Stimulated activated CD8-positive, alpha-beta memory T cell treated with anti-CD3 and anti-CD28 coated beads, Interleukin-2, amount 100 ng/mL, for 1 hour (primary cell): ENCODE data around the gene DPP6.
"Not testable (repeated sequence)": the region's sequence is repeated elsewhere in the genome, so short reads cannot be mapped to it uniquely, and the experiment has no call there.

Experiments
- DNase-seq, 2 donors: peaks; one replicate each; pipeline ENCODE4 v3.0.0-alpha.2; 2020; ENCODE audit warnings: low read depth in 2 of 2

DPP6 gene

DNA sequence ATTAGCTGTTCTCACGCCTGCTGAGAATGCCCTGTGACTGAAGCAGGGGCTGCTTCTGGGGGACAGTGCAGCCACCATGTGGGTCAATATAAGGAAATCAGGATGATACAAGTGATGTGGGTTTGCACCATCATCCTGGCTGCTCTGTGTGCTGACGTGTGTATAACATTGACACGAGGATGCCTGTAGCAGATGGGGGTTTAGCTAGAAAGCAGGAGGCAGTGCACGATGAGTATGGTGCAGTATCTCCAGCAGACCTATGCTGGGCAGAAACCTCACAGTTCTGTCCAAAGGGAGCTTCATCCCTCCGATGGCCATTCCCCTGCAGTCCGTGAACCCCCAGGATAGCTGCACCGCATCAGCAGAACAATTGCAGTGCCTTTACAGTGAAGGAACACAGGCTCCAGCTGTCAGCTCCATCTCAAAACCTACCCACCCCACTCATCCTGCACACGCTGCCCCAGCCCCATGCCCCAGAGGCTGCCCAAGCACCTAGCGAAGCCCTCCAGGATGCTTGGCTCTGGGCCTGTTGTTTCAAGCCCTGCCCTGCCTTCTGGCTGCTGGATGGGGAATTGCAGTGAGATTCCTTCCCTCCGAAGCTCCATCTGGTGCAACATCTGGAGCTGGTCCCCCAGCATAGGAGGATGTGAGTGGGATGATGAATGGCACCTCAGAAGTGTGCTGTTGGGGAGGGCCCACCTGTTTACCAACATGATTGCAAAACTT lies 96.8 kb downstream of the DPP6 start:
- not testable (repeated sequence) for DNase-seq

DNA sequence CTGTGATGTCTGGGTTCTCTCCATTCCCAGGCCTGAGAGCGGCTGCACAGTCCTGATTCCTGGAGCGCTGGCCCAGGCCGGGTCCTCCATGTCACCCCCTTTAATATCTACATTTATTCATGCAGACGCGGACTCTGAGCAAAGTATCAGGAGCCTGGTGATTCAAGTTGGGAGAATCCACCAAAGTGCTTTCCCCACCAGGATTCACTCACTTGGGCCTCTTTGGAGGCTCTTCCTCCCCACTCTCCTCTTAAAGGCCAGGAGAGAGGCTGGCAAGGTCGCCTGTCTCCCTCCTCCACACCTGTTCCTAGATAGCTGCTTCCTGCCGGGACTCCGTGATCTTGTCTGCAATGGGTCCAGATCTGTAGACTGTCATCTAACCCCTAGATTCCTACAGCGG lies 98.5 kb downstream of the DPP6 start:
- DNase-seq: not testable (repeated sequence)

DNA sequence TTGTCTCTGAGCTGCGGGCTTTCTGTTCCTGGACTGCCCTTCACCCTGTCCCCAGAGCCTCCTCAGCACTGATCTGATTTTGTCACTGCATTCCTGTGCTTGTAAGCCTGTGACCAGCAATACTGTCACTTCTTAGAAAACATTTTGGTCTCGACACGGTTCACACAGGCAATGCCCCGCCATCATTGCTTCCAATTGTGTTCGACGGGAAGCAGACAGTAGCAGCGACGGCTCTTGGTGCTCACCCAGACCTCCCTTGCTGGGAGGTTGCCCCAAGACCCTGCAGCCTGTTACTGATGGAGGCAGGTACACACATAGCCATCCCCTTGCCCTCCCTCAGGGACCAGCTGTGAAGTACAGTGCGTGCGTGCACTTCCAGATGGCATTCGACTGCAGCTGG lies 99.1 kb downstream of the DPP6 start:
- DNase-seq: not testable (repeated sequence)

DNA sequence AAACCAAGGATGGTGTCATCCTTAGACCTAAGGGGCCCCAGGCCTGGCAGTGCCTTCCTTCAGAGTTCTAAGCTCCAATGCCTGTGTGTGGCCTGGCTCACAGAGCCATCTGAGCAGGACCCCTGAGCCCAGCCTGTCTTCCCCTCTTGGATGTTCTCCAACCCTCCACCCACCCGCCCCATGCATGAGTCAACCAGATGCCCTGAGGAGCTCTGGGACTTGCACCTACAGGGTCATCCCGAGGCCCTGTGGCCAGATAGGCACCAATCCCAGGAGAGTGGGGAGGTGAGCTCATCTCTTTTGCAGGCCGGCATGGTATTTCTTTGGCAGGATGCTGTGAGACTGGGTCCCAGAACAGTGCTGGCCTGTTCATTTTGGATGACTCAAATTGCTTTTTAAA lies 103.7 kb downstream of the DPP6 start:
- not testable (repeated sequence) for DNase-seq

DNA sequence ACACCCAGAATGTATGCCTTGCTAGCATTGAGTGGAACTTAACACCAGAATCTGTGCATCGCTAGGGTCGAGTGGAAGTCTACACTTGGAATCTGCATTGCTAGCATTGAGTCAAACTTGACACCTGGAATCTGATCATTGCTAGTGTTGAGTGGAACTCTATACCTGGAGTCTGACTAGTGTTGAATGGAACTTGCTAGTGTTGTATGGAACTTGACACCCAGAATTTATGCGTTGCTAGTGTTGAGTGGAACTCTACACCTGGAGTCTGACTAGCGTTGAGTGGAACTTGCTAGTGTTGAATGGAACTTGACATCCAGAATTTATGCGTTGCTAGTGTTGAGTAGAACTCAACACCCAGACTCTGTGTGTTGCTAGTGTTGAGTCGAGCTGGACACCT lies 110.7 kb downstream of the DPP6 start:
- DNase-seq: not testable (repeated sequence)

DNA sequence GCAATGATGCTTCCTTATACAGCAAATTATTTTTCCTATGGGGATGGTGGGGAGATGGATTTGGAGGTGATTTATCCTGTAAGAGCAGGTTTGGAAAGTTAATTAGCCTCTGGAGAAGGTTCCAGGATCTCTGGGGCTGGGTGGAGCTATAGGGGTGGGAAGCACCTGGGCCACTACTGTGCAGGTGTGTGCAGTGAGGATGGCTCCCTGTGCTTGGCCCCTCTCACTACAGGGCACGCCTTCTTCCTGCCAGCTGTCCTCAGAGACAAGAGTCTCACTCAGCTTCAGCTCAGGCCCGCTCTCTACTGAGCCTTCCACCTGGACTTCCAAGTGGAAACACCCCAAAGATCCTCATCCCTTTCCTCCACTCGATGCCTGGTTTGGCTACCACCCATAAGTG lies 111.4 kb downstream of the DPP6 start:
- DNase-seq: not testable (repeated sequence)

DNA sequence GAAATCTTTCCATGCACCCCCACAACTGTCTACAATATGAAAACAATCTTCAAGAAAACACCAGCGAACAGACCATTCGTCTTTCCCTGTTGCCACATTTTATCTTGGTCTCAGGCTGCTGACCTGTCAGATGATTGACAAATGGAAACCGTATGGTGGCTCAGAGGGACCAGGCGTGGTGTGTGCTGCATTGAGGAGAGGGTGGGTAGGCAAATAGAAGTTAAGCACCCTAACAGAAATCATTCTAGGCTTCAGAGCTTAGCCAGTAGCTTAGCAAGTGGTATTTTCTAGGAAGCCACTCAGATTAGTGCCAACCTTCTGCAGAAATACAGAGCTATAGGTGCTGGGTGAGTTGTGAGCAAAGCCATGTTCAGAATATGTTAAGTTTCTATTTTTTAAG lies 114.9 kb downstream of the DPP6 start:
- no peak for DNase-seq

DNA sequence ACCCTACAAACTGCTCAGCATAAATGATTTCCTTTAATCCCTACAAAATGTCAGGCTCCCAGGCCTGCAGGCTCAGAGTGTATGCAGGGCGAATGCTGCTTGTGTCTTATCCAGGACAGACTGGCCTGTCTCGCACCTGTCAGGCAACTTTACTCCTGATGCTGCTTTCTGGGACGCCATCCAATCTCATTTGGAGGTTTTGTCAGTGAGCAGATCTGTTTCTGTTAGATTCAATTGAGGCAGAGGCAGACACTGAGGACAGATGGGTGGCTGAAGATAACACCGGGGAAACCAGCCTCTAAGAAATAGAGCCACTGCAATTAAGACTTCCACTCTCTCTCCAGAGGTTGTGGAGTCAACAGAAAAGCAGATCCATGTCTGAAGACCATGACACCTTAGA lies 115.6 kb downstream of the DPP6 start:
- DNase-seq: no peak

DNA sequence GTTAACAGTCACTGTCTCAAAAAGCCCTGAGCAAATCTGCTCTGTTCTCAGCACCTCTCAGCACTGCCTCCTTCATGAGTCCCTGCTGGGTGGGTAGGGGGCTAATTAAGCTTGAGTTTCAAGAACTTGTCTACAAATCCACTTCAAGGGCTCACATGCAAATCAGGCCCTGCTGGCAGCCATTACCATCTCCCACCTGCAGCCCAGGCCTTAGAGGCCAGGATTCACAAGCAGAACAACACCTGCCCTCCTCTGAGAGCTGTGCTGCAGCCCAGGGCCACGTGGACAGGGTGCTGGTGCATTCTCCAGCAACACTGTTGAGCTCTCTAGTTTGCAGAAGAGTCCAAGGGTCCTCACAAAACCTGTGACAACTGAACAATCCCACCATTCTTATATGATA lies 119.2 kb downstream of the DPP6 start:
- DNase-seq: no peak

DNA sequence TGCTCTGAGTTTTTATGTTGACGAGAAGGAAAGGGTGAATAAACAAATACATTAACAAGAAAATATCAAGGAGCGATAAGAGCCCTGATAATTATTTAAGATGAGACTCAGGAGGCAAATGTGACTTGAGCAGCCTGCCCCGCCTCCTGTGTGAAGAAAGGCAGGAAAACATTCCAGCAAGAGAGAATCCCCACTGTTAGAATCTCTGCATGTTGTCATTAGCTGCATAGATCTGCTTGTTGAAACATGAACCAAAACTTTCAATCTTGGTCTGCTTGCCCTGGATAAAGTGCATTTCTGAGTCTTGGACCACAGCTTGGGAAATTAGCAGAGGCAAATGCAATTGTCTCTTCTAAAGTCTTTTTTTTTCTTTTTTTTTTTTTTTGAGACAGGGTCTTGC lies 120.0 kb downstream of the DPP6 start:
- no peak for DNase-seq

DNA sequence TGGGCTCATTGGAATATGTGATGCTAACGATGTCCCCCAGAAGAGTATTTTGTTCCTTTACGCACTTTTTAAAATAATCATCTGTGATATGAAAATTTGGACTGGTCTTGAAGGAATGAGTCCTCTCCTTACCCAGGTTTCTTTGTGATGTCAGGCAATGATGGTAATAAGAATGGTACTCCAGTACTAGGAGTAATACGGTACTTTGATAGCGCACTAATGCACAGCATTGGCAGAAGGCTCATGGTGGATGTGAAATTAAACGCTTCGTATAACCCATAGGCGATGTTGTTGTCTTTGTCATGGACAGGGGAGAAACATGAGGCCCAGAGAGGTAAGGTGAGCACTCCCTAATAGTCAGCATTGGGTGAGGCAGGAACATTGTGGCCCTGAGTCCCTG lies 125.4 kb downstream of the DPP6 start:
- no peak for DNase-seq

DNA sequence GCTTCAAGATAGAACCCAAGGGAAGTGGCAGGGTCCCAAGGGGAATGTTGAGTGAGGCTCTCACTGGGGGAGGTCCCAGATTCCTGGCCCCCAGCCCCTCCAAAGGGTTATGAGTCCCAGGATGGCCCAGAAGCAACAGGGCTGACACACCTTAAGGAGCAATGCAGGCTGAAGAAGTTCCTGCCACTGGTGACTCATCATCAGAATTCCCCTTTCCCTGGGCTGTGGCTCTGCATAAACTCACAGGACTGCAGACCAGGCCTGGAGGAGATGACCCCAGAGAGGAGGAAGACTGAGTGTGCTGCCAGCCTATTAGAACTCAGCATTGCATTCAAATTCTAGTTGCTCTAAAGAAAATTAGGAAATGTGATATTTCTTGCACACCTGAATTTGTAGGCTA lies 126.7 kb downstream of the DPP6 start:
- DNase-seq: no peak

DNA sequence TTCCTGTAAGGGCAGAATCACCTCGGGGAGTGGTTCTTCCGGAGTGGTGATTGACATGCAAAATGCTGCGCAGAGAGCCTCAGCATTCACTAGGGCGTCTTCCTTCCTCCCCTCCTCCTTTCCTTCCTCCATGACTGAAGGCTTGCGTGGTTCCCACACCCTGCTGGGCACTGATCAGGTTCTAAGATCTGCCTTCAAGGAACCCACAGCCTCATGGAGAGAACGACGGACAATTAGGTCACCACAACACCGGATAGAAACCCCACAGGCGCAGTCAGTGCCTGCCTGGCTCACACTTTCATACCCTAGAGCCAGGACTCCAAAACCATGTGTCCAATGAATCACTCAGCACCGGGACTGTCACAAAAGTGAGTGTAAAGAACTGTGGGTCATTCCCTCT lies 131.3 kb downstream of the DPP6 start:
- DNase-seq: no peak

DNA sequence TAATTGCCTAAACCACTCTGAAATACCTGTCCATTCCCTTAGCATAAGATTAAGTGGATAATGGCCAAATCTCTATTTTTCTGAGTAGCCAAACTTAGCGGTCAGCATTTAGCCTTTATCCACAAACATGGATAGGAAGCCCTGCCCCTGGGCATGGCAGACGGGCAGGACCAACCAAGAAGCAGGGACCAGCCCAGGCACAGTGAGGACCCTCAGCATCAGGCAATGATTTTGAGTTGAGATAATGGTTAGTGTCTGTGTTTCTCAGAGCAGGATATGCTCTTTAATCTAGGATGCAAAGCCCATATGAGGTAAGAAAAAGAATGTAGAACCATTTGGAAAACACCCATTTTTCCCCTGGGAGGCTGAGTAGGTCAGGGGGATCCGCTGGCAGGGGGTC lies 131.7 kb downstream of the DPP6 start:
- no peak for DNase-seq

DNA sequence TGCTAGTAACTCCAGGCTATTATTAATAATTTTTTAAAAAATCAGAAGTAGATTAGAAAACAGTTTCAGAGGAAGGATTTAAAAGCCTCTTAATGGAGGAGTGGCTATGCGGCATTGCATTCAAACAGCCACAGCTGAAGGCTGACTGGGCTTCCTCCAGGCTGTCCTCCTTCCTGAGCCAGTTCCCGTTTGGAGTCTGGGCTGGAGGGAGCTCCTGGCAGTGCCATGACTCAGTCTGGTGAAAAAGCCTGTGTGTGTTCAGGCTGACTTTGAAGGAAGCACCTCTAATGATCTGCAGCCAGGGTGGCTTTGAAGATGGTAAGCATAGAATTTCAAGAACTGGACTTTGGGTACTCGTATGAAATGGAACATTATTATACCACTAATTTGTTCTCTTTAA lies 134.6 kb downstream of the DPP6 start:
- no peak for DNase-seq

DNA sequence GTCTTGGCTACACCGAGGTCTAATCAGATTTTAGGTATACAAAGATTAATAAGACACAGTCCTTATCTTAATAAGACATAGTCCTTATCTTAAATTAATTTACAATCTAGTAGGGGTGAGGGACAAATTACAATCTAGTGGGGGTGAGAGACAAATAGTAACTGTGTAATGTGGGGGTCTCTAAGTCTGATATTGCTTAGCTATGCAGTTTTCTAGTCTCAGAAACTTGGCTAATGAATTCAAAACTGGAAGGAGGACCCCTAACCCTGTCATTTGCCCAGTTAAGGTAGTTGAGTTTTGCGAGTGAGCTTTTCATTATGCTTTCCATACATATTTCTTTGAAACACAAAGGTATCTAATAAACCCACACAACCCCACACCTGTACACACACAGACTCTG lies 136.1 kb downstream of the DPP6 start:
- no peak for DNase-seq

DNA sequence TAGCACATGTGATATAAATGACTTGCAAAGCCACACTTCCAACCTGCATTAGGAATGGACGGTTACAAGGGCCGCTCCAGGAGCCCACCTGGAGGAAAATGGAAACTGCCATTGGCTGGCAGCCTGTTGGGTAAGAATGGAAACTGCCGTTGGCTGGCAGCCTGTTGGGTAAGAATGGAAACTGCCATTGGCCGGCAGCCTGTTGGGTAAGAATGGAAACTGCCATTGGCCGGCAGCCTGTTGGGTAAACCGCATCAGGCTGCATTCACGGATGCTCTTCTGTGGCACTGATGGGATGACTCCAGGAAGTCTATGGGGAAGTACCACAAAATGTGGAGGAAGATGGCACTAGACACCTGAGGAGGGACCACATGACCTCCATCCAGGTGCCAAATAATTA lies 143.1 kb downstream of the DPP6 start:
- DNase-seq: no peak

DNA sequence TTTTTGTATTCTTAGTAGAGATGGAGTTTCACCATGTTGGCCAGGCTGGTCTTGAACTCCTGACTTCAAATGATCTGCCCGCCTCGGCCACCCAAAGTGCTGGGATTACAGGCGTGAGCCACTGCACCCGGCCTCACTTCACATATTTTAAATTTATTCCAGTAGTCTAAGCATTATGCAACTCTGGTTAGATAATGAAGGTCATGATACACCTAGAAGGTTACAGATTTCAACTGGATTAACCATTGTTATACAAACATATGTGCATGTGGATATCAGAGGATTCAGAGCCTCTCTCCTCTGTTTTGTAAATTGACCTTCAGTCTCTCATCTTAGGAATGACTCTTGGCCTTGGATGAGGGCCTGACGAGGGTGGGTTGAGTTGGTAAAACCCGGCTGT lies 146.3 kb downstream of the DPP6 start:
- no peak for DNase-seq

DNA sequence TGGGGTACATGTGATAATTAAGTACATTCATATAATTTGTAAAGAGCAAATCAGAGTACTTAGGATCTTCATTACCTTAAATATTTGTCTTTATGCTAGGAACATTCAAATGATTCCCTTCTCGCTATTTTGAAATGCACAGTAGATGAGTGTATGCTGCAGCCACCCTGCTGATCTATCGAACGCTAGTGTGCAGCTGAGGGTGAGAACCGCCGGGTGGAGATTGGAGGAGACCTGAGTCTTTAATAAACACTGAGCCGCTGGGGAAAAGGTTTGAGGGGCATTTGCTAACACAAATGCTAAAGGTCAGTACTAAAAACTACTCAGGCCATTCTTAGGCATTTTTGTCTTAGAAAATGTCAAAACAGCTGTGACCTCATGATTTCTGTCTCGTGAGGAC lies 148.0 kb downstream of the DPP6 start:
- DNase-seq: no peak

DNA sequence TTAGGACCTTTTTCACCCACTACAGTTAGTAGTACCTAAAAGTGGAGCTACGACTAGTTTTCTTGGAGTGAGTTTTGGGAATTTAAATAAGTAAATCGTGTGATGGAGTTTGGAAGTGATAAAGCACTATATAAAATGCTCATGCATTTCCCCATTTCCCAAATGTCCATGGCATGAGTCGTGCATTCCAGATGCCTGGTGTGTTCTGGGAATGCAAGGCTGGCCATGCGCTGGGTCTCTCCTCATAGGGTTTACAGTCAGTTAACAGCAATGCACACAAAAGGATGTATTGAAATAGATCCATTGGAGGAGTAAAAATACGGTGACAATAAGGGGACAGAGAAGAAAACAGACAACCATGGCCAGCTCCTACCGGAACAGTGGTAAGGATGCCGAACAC lies 149.8 kb downstream of the DPP6 start:
- no peak for DNase-seq

DNA sequence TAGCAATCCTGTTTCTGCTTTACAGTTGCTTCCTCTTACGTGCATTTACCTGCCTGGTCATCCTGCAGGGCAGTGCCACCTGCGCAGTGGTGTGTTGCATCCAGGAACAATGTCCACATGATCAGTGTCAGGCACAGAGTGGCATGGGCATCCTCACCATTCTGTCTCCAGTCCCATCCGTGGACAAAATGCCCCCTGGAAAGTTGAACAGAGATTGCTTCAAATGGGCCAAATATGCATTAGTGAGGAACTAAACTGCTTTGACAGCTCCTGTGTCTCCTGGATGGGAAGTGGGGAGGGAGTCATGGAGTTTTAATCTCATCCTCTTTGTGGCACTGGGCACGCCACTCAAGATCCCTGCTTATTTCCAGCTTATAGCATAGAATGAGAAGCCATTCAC lies 151.8 kb downstream of the DPP6 start:
- no peak for DNase-seq

DNA sequence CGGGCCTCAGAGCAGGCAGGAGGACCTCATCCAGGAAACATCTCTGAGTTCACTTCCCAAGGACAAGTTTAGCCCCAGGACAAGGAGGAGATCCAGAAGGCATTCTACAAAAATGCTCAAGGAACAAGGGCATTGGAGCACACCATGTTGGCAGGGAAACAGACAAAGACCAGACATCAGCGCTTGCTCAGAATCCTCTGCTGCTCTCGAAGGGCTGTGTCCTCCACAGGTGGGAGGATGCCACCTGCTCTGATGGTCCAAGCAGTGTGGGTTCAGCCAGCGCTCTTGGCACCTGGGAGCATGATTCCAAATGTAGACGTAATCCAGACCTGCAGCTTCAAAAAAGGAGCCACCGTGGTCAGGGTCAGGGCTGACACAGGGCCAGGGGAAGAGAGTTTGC lies 160.7 kb downstream of the DPP6 start:
- DNase-seq: no peak

DNA sequence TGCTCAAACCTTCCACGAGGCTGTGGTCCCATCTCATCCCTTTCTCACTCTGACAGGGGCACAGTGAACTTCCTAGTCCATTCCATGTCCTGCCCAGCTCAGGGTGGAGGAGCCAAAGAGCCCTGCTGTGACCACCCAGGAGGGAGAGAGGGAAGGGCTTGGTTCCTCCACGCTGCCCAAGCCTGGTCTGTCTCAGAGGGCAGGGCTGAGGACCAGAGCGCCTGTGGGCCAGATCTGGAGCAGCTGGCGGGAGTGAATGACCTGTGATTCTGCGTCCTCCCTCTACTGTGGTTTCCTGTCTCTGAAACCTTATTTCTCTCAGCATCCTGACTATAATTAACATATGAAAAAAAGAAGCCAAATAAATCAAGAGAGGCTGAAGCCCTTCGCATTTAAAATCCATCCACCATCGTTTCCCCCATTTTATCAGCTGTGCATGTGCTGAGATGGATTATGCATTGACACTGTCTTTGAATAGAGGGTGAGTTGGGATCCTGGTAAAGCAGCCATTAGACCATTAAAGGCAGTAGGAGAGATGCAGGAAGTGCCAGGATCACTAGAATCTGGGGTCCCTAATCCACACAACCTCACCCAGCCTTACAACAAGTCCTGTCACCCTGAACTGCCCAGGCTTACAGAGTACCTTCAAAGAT lies 165.6 kb downstream of the DPP6 start:
- no peak for DNase-seq

DNA sequence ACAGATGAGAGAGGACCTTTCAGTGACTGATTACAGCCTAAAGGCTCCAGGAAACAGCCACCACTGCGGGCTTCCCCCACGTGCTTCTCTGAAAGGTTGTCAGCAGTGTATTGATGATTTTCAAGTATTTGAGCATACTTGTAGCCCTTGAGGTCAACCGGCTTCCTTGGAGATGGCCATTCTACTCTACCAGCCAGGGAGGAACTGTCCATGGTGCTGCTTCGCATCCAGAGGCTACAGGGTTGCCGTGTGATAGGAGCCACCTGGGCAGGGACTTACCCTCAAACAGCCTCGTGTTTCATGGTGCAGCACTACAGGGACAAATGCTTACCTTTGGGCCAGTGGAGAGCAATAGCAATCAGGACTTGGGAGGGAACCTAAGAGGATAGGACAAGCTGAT lies 179.5 kb downstream of the DPP6 start:
- DNase-seq: no peak
